HG03066 (cell line): ENCODE results near the gene DYNLL1.
"Not testable (repeated sequence)": the region's sequence is repeated elsewhere in the genome, so short reads cannot be mapped to it uniquely, and the experiment has no call there.

Experiments used
- ATAC-seq: cut with Tn5 transposase; IDR thresholded peaks from one replicate; pipeline ENCODE4 v1.9.1; 2021; ENCODE audit warnings: low read depth; ENCODE audit not compliant: unreplicated experiment

The DYNLL1 gene

DNA sequence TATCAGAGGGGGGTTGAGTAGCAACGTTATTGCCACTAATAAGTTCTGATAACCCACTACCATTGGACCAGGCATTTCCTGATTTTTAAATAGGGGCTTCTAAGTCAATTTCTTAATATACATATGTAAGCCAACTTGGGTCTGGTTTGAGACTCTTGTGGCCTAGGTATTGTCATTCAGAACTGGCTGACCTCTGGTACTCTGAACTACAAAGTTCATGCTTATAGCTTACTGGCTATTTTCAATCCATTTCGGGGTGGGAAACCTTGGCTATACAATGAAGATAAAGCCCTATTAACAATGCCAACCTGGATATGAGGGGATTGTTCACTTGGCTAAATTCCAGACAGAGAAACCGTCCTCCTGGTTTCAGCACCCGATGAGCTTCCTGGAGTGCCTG, 8.7 kb downstream of the DYNLL1 start:
- ATAC-seq = no peak

DNA sequence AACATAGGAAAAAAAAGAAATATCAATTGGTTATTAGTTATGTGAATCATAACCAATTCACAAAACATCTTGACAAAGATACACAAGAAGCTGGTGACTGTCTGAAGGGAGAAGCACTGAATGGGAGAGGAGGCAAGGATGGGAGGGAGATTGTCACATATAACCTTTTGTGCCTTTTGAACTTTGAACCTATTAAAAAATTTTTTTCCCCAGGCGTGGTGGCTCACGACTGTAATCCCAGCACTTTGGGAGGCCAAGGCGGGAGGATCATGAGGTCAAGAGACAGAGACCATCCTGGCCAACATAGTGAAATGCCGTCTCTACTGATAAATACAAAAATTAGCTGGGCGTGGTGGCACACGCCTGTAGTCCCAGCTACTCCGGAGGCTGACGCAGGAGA, 12.6 kb downstream of the DYNLL1 start:
- ATAC-seq = no peak

DNA sequence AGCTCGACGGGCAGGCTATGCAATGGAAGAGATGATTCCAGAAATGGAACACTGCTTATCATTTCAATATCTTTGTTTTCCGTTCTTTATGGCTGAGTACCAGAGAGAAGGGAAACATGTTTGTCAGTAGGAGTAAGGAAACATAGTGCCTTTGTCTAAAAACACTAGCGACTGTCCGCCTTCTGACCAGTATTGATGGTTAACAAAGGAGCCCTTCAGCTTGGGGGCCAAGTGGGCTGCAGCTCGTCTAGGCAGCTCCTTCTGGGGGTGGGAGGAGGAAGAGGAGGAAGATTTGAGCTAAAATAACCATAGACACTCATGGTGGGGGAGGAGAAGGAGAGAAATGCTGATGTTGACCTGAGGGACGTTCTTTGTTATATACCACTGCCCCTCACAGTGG, 18.1 kb downstream of the DYNLL1 start:
- ATAC-seq = no peak

DNA sequence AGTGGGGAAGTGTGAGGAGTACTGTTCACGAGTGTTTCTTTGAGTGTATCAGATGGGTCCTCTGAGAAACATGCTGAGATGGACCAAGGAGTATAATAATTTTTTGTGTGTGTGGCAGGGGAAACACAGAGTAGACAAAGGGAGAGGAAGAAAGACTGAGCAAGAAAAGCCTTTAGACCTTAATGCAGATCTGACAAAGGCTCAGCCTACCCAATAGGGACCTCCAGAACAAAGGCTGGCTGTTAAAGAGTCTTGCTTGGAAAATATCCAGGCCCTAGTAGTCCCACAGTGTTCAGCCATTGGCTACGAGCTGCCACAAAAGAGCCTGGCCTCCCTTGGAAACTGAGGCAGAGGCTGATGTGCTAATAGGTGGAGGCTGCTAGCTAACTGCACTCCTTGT, 19.6 kb downstream of the DYNLL1 start:
- no peak for ATAC-seq

DNA sequence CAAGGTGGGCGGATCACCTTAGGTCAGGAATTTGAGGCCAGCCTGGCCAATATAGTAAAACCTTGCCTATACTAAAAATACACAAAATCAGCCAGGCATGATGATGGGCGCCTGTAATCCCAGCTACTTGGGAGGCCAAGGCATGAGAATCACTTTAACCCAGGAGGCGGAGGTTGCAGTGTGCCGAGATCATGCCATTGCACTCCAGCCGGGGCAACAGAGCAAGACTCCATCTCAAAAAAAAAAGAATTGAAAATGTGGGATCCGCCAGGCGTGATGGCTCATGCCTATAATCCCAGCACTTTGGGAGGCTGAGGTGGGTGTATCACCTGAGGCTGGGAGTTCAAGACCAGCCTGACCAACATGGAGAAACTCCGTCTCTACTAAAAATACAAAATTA, 23.4 kb downstream of the DYNLL1 start:
- ATAC-seq = not testable (repeated sequence)

DNA sequence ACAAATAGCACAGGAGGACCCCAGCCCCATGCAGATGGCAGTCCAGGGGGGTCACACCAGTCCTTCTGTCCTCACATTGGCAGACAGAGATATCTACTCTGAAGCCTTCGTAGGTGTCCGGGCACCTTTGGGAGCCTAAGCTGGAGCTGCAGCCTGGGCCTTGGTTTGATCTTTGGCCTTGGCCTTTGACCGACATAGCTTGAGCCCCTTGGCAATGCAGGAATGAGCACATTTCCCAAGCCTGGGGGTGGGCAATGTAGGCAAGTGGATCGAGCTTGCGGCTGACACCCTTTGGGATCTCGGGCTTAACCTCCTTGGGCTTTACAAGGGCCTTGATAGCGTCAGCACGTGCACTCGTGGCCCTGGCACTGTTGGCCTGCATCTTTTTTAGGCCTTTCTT, 26.7 kb downstream of the DYNLL1 start:
- ATAC-seq = no peak

DNA sequence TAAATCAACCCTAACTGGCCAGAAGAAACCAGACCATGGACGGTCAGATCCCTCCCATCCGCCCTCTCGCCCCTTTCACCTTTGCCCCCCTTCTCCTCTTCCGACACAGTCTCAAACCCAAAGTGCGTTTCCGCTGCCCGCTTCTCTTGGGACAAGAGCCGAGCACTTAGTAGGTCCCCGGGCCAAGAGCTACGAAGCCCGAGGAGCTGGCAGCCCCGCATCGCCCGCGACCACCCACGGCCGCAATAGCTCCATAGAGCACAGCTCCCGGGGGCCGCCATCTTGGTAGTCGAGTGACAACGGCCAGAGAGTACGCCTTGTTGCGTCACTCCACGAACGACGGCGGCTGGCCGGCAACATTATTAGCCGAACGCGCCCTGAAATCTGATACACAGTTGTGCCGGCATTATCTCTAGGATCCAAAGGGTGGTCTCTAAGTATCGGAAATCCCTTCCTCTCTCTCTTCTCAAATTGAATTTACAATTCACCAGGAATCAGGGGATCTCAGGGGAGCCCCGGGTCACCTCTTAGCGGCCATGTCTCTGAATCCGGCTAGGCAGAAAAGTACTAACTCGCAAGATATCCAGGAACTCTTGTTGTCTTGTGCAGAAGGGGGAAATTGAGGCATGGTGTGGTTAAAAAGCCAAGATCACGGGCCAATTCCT, 33.1 kb downstream of the DYNLL1 start, which contains the start of gene COQ5:
TSS of gene COQ5 (minus strand) at position 298 of the 665 bp plus-strand sequence. CDS start at position 281, 17 bp downstream.
- ATAC-seq = peak; percentile 72

DNA sequence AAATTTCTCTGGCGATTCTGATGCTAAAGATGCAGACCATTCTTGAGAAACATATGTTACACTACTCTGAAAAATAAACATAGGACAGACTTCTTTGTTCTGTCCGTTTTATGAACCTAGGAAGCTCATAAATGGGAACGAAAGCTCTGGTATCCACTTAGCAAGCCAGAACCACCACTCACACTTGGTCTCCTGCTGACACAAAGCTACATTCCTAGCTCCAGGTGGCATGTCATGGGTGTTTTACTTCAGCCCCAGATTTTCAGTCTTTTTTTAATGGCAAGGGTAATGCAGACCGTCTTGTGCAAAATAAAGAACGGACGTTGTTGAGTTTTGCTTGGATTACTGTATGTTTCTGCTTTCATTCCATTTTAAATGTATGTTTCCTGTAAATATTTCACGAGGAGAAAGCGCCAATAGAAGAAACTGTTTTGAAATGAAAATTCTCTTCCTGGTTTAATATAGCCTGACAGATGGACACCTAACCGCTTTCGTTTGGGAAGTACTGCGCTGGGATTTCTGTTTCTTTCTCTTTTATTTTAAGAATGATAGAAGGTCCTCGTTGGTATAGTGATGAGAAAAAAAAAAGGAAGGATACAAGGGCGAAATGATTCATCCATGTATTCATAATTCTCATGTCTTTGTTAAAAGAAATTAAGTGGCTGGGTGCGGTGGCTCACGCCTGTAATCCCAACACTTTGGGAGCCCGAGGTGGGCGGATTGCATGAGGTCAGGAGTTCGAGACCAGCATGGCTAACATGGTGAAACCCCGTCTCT, 33.9 kb downstream of the DYNLL1 start:
- no peak for ATAC-seq

DNA sequence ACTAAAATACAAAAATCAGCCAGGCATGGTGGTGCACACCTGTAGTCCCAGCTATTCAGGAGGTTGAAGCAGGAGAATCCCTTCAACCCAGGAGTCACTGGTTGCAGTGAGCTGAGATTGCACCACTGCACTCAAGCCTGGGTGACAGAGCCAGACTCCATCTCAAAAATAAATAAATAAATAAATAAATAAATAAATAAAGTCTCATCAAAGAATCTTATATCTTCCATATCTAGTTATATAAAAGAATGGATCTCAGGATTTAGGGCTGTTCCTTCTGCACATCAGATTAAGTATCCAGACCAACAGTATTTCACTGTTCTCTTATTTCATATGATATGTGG, 34.5 kb downstream of the DYNLL1 start:
- not testable (repeated sequence) for ATAC-seq

DNA sequence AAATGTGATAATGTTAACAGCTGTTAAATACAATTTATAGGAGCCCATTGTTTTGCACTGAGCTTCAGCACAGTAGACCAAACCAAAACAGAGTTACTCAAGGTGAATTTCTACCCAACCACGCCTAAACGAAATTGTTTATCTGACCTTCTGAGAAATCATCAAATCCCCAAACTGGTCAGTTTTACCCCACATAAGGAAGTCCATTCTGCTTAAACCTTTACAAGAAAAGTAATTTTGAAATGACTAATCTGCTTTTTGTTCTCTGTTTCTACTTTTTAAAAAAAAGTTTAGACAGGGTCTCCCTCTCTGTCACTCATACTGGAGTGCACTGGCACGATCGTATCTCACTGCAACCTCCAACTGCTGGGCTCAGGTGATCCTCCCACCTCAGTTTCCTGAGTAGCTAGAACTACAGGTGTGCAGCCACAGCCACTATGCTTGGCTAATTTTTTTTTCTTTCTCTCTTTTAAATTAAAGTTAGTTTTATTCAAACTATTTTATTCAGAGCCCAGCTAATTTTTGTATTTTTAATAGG, 36.9 kb downstream of the DYNLL1 start:
- no peak for ATAC-seq

DNA sequence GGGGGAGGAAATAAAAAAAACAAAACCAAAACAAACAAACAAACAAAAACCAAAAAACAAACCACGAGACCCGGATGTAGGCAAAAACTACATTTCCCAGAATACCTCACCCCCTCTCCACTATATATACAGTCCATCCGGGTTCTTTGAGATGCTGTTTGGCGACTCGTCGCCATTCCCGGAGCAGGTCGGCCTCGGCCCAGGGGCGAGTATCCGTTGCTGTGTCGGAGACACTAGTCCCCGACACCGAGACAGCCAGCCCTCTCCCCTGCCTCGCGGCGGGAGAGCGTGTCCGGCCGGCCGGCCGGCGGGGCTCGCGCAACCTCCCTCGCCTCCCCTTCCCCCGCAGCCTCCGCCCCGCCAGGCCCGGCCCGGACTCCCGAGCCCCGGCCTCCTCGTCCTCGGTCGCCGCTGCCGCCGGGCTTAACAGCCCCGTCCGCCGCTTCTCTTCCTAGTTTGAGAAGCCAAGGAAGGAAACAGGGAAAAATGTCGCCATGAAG, 38.3 kb downstream of the DYNLL1 start, which contains the start of gene RNF10:
TSS of gene RNF10 (plus strand) at position 154 of the 500 bp plus-strand sequence. CDS start 456 bp downstream, outside the sequence.
- ATAC-seq = peak; percentile 59

DNA sequence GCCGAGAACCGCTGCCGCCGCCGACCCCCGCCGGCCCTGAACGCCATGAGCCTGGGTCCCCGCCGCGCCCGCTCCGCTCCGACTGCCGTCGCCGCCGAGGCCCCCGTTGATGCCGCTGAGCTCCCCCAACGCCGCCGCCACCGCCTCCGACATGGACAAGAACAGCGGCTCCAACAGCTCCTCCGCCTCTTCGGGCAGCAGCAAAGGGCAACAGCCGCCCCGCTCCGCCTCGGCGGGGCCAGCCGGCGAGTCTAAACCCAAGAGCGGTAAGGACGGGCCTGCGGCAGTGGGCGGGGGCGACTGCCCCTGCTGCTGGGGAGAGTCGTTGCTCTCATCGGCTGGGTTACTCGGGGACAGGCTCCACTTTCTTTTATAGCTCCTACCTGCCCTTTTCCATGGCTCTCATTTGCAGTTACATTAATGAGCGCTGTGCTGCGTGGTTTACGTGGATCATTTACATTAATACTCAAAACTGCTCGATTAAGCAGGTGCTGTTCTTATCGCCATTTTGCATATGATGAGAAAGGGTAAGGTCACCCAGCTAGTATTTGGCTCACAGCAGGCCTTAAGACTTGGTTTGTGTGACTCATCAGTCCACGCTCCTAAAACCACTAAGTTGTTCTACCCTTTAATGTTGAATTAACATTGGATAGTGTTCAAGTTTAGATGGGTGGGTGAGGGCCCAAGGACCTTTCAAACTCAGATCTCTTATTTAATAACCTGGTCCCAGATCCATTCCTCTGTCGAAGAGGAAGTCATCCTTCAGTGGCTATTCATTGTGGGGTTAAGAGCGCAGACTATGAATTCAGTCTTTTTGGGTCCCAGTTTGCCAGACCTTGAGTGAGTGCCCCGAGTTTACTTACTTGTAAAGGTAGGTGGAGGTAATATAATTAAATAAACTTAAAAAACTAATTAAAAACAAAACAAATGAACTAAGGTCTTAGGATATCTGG, 39.1 kb downstream of the DYNLL1 start:
- peak; percentile 33 for ATAC-seq

DNA sequence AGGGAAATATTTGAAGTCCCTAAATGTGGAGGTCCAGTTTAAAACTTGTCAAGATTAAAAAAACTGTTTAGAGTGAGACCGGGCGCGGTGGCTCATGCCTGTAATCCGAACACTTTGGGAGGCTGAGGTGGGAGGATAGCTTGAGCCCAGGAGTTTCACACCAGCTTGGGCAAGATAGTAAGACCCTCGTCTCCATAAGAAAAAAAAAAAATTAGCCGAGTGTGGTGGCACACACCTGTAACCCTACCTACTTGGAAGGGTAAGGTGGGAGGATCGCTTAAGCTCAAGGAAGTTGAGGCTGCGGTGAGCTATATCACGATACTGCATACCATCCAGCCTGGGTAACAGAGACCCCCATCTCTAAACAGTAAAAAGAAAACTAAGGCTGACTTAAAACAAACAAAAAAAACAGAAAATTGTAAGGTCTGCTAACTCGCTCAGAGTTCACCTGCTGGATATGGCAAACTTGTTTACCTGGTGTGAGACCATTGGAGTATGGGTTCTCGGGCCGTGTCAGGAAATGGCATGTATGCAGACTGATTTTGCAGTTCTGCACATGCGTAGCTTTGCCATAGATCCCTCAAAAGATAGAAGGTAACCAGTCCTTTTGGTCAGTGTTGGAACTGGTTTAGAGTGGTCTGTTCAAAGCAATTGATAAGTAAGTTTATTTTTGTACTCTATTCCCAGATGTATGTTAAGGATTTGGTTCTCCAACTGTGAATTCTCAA, 40.3 kb downstream of the DYNLL1 start:
- ATAC-seq = no peak

DNA sequence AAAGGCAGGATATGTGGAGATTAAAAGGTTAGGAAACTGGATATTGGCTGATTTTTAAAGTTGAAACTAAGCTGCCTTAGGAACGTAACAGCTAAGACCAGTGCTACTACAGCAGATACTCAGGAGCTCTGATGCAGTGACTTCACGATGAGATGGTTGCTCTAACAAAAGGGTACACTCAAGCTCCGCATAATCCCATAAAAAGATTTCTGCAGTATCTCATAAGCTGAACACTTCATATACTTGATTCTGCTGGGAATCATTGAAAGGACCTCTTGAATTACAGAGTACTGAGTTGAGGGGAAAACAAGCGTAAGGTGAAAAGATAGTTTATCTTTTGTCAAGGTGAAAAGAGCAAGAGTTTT, 41.9 kb downstream of the DYNLL1 start:
- ATAC-seq = no peak

DNA sequence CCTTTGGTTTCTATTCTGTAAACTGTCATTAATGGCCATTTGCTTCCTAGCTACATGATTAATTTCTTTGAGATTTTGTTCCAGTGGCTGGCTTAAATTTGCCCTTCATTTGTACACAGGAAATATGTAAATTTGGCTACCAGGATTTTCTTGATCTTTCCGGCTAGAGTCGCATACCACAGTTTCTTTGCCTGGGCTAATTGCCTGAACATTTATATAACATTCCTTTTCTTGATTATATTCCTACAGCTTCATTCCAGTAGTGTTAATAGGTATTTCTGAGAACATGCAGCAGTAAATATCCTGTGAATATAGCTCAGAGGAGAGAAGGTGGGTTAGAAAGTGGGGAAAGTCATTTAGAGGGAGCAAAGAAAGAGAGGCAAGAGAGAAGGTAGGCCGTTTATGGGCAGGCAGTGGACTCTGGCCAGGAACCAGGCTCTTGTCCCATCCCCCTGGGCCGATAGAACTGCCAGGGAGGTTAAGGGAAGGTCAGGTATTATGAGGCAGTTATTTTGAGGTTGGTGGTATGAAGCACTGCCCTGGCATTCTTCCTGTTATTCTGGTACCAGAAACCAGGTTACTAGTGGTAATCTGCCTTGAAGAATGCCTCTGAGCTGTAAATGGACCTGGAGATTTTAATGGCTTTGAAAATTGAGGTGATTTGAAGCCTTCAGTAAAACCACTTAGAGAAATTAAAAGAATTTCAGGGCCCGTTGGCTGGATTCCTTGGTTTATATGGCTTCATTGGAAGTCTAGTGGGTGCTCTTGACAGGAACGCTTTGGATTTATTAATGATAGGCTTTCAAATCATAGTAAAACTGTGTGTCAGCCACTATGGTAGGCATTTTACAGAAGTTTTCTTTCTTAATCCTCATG, 42.6 kb downstream of the DYNLL1 start:
- ATAC-seq = no peak

DNA sequence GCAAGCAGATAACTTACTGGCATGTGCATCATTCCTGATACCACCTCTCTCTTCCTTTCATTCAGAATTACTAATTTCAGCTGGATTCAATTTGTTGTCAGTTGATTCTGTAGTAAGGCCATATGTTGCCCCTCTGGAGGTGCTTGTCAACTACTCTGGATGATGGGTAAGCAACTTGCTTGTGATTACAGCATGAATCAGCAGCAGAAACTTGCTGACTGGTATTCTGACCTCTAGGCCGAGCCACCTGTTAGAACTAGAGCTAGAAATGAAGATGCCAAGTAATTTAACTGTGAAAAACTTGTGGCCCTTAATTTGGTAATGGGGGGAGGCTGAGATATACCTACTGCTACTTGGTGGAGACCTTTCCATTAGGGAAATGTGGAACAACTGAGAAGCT, 43.4 kb downstream of the DYNLL1 start:
- ATAC-seq = no peak

DNA sequence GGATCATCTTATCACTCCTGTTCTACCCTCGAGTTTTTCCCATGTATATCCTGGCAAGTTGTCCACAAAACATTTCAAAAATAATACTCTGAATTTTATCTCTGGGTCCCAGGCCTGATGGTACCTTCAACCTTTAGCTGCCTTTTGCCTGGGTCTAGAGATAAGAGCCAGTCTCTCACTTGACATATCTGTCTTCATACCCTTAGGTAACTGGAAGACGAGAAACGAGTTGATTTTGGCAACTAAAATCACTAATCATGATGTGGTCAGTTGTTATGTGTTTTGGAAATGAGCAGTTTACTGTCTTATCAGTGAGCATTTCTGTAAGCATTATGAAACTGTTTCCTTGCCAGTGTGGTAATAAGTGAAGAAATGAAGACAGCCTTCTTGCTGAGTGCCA, 44.5 kb downstream of the DYNLL1 start:
- ATAC-seq = no peak

DNA sequence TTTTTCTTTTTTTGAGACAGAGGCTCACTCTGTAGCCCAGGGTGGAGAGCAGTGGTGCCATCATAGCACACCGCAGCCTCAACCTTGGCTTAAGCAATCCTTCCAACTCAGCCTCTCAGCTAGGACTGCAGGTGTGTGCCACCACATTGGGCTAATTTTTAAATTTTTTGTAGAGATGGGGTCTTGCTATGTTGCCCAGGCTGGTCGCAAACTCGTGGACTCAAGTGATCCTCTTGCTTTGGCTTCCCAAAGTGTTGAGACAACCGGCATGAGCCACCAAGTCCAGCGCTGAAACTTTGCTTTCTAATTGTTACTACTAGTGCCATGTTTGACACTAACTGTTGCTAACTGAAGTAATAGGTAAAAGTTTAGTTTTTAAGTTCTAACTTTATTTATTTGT, 46.3 kb downstream of the DYNLL1 start:
- ATAC-seq = no peak

DNA sequence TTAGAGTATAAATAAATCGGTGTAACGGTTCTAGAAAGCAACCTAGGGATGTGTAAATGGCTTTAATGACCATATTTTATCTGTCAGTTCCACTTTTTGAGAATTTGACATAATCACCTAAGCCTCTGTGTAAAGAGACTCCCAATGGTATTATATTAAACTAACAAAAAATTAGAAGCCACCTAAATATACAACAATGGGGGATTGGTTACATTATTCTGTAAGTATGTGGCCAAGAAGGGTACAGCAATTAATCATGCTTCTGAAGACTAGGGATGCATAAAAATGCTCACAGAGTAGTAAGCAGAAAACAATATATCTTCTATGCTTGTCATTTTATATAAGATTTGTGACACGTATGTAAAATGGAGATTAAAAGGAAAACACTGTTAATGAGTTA, 48.8 kb downstream of the DYNLL1 start:
- no peak for ATAC-seq
